HL-60 (cell line): ENCODE results near the gene CLCN7.

Source experiments
- CTCF ChIP-seq: IDR thresholded peaks from one replicate; pipeline ENCODE4 v1.5.1; 2011; ENCODE audit warnings: low read length, control low read depth, inconsistent platforms; ENCODE audit not compliant: insufficient read depth
- POLR2AphosphoS5 ChIP-seq: IDR thresholded peaks from 2 replicates; pipeline ENCODE4 v1.6.1; 2012; ENCODE audit warnings: low read depth
- TF ChIP-seq, protein P1 (sequence below): IDR thresholded peaks from 2 replicates; pipeline ENCODE4 v1.6.1; 2012; ENCODE audit warnings: low read depth; ENCODE audit not compliant: insufficient replicate concordance

DNA sequence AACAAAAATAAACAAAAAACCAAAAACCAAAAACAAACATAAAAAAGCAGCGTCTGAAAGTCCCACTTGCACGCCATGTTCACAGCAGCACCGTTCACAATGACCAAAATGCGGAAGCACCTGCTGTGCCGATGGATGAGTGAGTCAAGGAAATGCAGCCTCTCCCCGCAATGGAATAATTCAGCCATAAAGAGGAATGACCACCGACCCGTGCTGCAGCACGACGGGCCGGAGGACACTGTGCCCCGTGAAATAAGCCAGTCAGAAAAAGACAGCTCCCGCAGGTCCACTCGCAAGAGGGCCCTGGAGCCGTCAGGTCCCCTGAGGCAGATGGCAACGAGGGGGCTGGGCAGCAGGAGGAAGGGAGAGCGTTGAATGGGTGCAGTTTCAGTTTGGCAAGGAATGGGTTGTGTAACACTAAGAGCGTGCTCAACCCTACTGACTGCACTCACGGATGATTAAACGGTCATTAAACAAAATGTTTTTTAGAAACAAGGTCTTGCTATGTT is 5.1 kb downstream of the CLCN7 start:
- TF ChIP-seq, protein P1, sequence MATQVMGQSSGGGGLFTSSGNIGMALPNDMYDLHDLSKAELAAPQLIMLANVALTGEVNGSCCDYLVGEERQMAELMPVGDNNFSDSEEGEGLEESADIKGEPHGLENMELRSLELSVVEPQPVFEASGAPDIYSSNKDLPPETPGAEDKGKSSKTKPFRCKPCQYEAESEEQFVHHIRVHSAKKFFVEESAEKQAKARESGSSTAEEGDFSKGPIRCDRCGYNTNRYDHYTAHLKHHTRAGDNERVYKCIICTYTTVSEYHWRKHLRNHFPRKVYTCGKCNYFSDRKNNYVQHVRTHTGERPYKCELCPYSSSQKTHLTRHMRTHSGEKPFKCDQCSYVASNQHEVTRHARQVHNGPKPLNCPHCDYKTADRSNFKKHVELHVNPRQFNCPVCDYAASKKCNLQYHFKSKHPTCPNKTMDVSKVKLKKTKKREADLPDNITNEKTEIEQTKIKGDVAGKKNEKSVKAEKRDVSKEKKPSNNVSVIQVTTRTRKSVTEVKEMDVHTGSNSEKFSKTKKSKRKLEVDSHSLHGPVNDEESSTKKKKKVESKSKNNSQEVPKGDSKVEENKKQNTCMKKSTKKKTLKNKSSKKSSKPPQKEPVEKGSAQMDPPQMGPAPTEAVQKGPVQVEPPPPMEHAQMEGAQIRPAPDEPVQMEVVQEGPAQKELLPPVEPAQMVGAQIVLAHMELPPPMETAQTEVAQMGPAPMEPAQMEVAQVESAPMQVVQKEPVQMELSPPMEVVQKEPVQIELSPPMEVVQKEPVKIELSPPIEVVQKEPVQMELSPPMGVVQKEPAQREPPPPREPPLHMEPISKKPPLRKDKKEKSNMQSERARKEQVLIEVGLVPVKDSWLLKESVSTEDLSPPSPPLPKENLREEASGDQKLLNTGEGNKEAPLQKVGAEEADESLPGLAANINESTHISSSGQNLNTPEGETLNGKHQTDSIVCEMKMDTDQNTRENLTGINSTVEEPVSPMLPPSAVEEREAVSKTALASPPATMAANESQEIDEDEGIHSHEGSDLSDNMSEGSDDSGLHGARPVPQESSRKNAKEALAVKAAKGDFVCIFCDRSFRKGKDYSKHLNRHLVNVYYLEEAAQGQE = peak; percentile 58
- TF ChIP-seq CTCF (no peak), POLR2AphosphoS5 (peak; percentile 88)
